Right atrium auricular region (tissue), 2 donors: ENCODE results near the gene RFTN1. TPM values are rescaled to one million over a fixed set of nuclear protein-coding genes. Genes with fewer than 3 reads are reported as not detected.

Experiments used
- DNase-seq: peaks from one replicate; pipeline ENCODE4 v3.0.0-alpha.2; 2019; ENCODE audit warnings: low spot score
- H3K27ac ChIP-seq, 2 donors: fragments of 200-600 bp; sonication (generic); 1 replicate in 1 of 2; 2 replicates in 1 of 2; pipeline ENCODE4 v1.5.1; 2016 to 2019
- H3K27me3 ChIP-seq, 2 donors: fragments of 200-600 bp; sonication (generic); one replicate each; pipeline versions ENCODE4 v1.5.1 to v1.6.0; 2017 to 2019
- H3K36me3 ChIP-seq: fragments of 200-600 bp; sonication (generic); one replicate; pipeline ENCODE4 v1.5.1; 2016
- H3K4me1 ChIP-seq, 2 donors: fragments of 200-600 bp; sonication (generic); one replicate each; pipeline versions ENCODE4 v1.5.1 to v1.6.0; 2017 to 2019
- H3K4me3 ChIP-seq, 2 donors: fragments of 200-600 bp; sonication (generic); 1 replicate in 1 of 2; 2 replicates in 1 of 2; pipeline ENCODE4 v1.5.1; 2017 to 2019; ENCODE audit warnings: mild to moderate bottlenecking in 1 of 2, moderate library complexity in 1 of 2
- H3K9me3 ChIP-seq, 2 donors: fragments of 200-600 bp; sonication (generic); one replicate each; pipeline ENCODE4 v1.5.1; 2019
- total RNA-seq, 2 donors: library from RNA; depleted of rRNA; stranded (reverse); fragments of >200 nt; gene quantifications; one replicate each; pipeline ENCODE4 v1.1.0, GENCODE V29; 2016
- TF ChIP-seq, protein P1 (sequence below), 2 donors: fragments of 200-600 bp; sonication (generic); IDR thresholded peaks; one replicate each; pipeline ENCODE4 v1.5.1; 2019; ENCODE audit warnings: antibody characterized with exemption in 2 of 2

Gene RFTN1
- total RNA-seq, 2 donors from 2014 or later: 15.9 to 33.6 TPM

DNA sequence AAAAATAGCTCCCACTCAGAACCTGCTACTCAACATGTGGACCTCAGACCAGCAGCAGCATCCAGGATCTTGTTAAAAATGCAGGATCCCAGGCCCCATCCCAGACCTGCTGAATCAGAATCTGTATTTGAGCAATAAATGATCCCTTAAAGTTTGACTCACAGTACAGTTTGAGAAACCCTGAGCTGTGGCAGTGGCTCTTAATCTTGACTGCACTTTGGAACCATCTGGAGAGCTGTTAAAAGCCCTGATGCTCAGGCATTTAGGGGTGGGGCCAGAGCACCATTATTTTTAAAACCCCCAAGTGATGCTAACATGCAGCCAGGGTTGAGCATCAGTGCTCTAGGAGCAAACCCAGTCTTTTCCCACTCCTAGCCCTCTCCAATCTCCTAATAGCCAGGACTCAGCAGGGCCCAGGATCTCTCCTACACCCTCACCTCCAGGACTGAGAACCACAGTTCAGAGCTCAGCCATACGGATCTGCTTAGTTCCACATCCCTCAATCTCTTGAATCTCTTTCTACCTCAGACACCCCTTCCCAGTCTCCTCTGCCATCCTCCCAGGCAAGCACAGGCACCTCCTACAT, 10.2 kb downstream of the RFTN1 start:
- Histone ChIP-seq H3K36me3 (no peaks in the 10 kb centered on the region), H3K9me3 (no peaks in the 10 kb centered on the region), H3K4me3 (no peak overlapping the region), H3K27me3 (no peaks in the 10 kb centered on the region), H3K27ac (no peak overlapping the region), H3K4me1 (peaks cover 0 to 6% of the 10 kb centered on the region in 2 donors)
- TF ChIP-seq, protein P1, sequence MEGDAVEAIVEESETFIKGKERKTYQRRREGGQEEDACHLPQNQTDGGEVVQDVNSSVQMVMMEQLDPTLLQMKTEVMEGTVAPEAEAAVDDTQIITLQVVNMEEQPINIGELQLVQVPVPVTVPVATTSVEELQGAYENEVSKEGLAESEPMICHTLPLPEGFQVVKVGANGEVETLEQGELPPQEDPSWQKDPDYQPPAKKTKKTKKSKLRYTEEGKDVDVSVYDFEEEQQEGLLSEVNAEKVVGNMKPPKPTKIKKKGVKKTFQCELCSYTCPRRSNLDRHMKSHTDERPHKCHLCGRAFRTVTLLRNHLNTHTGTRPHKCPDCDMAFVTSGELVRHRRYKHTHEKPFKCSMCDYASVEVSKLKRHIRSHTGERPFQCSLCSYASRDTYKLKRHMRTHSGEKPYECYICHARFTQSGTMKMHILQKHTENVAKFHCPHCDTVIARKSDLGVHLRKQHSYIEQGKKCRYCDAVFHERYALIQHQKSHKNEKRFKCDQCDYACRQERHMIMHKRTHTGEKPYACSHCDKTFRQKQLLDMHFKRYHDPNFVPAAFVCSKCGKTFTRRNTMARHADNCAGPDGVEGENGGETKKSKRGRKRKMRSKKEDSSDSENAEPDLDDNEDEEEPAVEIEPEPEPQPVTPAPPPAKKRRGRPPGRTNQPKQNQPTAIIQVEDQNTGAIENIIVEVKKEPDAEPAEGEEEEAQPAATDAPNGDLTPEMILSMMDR (IDR thresholded peaks at IDR 0.05): no peak
- no peak for DNase-seq

DNA sequence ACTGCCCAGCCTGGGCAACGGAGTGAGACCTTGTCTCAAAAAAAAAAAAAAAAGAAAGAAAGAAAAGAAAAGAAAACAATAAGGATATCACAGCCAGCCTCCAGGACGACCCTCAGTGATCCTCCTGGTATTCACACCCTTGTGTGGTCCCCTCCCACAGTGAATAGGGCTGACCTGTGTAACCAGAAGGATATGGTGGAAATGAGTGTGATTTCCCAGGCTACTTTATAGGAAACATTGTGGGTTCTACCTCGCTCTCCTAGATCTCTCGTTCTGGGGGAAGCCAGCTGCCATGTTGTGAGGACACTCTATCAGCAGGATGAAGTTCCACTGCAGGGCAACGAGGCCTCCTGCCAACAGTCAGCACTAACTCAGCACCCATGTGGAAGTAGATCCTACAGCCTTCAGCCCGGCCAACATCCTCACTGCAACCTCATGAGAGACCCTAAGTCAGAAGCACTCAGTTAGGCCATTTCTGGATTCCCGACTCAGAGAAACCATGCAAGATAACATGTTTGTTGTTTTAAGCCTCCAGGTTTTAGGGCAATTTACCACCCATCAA, 11.1 kb downstream of the RFTN1 start:
- DNase-seq: no peak
- H3K36me3 ChIP-seq: no peaks in the 10 kb centered on the region
- H3K27me3 ChIP-seq: no peaks in the 10 kb centered on the region
- H3K9me3 ChIP-seq: no peaks in the 10 kb centered on the region
- H3K27ac ChIP-seq: no peak overlapping the region
- H3K4me3 ChIP-seq: no peak overlapping the region
- TF ChIP-seq, protein P1 (IDR thresholded peaks at IDR 0.05): no peak
- peaks cover 0 to 4% of the 10 kb centered on the region in 2 donors for H3K4me1 ChIP-seq

DNA sequence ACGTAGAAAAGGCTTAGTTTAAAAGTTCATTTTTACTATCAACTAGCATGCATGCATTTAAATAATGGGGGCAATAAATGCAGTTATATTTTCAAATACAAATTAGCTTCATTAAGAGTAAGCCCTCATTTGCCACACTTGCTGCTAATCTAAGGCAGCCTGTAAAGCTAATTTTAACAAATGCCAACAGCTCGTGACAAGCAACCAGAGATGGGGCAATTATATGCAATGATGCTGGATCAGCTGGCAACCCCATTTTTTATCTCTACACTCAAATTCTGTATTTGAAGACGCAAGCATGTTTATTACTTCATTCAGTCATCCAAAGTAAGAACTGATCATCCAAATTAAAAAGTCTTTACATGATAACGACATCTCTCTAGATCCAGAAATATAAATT, 12.1 kb downstream of the RFTN1 start:
- no peak for DNase-seq
- Histone ChIP-seq H3K27ac (no peak overlapping the region), H3K9me3 (no peaks in the 10 kb centered on the region), H3K36me3 (no peaks in the 10 kb centered on the region), H3K4me1 (peaks cover 0 to 4% of the 10 kb centered on the region in 2 donors), H3K4me3 (no peak overlapping the region), H3K27me3 (no peaks in the 10 kb centered on the region)
- TF ChIP-seq, protein P1 (IDR thresholded peaks at IDR 0.05): no peak

DNA sequence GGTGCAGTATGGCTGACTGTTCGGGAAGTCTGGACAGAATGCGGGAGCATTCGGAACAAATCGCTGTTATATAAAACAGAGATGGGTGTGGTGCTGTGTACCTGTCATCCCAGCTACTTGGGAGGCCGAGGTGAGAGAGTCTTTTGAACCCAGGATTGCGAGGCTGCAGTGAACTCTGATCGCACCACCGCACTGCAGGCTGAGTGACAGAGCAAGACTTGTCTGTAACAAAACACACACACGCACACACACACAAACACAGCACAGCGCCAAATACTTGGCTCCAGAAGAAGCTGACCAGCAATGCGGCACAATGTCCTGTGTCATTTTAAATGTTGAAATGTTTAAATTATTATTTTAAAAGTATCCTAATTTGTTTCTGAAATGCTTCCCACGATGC, 12.6 kb downstream of the RFTN1 start:
- TF ChIP-seq, protein P1 (IDR thresholded peaks at IDR 0.05): no peak
- Histone ChIP-seq H3K27me3 (no peaks in the 10 kb centered on the region), H3K36me3 (no peaks in the 10 kb centered on the region), H3K4me1 (peaks cover 0 to 6% of the 10 kb centered on the region in 2 donors), H3K4me3 (no peak overlapping the region), H3K9me3 (no peaks in the 10 kb centered on the region), H3K27ac (no peak overlapping the region)
- no peak for DNase-seq

DNA sequence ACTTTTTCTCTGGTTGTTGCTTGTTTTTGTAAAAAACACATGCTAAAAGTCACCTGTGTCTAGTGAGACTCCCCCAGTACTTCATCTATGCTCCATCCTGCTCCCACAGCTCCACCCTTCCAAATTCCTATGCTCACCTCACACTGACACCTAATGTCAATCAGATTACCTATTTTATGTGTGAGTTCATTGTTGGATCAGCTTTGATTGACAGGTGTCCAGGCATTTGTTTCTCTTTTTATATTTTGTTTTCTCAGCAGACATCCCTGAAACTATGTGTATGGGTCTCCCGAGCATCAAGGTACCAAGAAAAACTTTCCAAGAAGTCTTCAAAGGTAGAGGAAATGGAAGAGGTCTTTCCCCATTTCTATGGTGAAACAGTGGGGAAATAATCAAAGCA, 13.4 kb downstream of the RFTN1 start:
- Histone ChIP-seq H3K27me3 (no peaks in the 10 kb centered on the region), H3K4me1 (peaks cover 0 to 14% of the 10 kb centered on the region in 2 donors), H3K27ac (no peak overlapping the region), H3K9me3 (no peaks in the 10 kb centered on the region), H3K4me3 (no peak overlapping the region), H3K36me3 (no peaks in the 10 kb centered on the region)
- no peak for DNase-seq
- TF ChIP-seq, protein P1 (IDR thresholded peaks at IDR 0.05): no peak

DNA sequence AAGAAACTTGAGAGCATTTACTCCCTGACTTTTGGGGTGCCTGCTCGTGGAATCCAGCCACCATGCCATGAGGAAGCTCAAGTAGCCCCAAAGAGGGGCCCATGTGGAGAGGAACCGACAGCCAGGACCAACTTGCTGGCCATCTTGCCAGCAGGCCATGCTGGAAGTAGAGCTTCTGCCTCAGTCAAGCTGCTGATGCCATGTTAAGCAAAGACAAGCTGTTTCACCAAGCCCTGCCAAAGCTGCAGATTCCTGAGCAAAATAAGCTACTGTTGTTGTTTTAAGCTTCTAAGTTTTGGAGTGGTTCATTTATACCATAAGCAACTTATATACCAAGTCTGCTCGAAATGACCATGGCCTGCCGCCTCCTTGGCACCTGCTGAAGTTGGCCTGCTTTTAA, 14.1 kb downstream of the RFTN1 start:
- no peak overlapping the region for H3K27ac ChIP-seq
- no peaks in the 10 kb centered on the region for H3K9me3 ChIP-seq
- no peaks in the 10 kb centered on the region for H3K27me3 ChIP-seq
- no peaks in the 10 kb centered on the region for H3K36me3 ChIP-seq
- no peak overlapping the region for H3K4me3 ChIP-seq
- H3K4me1 ChIP-seq: peaks cover 0 to 21% of the 10 kb centered on the region in 2 donors
- TF ChIP-seq, protein P1 (IDR thresholded peaks at IDR 0.05): no peak
- DNase-seq: no peak
